Measurements from ENCODE around the gene PTPRG. TPM values are rescaled to one million over a fixed set of nuclear protein-coding genes. Genes with fewer than 3 reads are reported as not detected.

The PTPRG gene
- total RNA-seq, 1 experiment from 2014 or later = 32.1 TPM

DNA sequence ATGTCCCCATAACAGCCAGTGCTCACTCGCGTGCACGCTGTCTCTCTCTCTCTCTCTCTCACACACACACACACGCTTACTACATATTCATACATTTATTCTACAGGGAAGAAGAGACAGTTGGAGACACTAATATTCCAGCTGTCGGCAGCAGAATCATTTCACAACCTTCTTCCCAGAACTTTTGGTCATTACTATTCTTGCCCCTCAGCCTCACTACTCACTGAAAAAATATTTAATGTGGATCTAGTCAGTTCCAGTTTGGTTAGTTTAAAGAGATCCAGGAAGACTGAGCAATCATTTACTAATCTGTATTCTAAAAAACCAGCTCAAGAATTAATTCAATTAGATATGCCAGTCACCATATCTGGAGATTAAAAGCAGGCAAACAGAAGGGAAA, 394.9 kb downstream of the PTPRG start:
- Histone ChIP-seq H3K9me2 (ENCODE audit: insufficient read depth) (no peaks in the 10 kb centered on the region), H3K9ac (ENCODE audit: low read length) (no peak overlapping the region), H4K20me1 (ENCODE audit: insufficient read depth) (no peaks in the 10 kb centered on the region), H3K27ac (ENCODE audit: low read depth, low read length) (no peak overlapping the region), H3K79me2 (ENCODE audit: insufficient read depth, low read length) (no peaks in the 10 kb centered on the region), H3K4me1 (ENCODE audit: control insufficient read depth in 1 of 2, insufficient read depth in 2 of 2, low read length in 2 of 2) (peaks cover 6% of the 10 kb centered on the region in 2 experiments; a peak in 2 of 4 replicates), H3K4me3 (replicated peaks in 1 of 2; ENCODE audit: low read depth in 1 of 2, low read length in 2 of 2) (no peak overlapping the region), H3K27me3 (ENCODE audit: insufficient read depth, low read length) (no peaks in the 10 kb centered on the region), H2AFZ (ENCODE audit: low read depth, low read length, poor library complexity, severe bottlenecking) (no peak overlapping the region), H3K36me3 (ENCODE audit: control insufficient read depth in 1 of 2, insufficient read depth in 2 of 2, low read length in 2 of 2) (no peaks in the 10 kb centered on the region), H3K9me3 (ENCODE audit: control insufficient read depth in 1 of 2, insufficient read depth in 1 of 2, low read depth in 1 of 2, low read length in 2 of 2) (no peaks in the 10 kb centered on the region), H3K4me2 (ENCODE audit: low read length) (no peak overlapping the region)
- no TSS peak for BruUV-seq (replicated peaks)
- ChIA-PET RAD21 (ENCODE audit: low non-redundant PET in 1 of 2, low total read pairs in 2 of 2, uncharacterized antibody in 2 of 2, unreplicated experiment in 2 of 2) (no interaction called here), CTCF (no interaction called here), POLR2A (no interaction called here)
- no peak for TF ChIP-seq SIN3A (IDR thresholded peaks at IDR 0.05; ENCODE audit: low read depth)
- TF ChIP-seq CEBPB (IDR thresholded peaks at IDR 0.05; ENCODE audit: low read depth) = no peak
- TF ChIP-seq RAD21 (IDR thresholded peaks at IDR 0.05; ENCODE audit: low read depth) = no peak
- no peak for TF ChIP-seq JUND (IDR thresholded peaks at IDR 0.05)
- no peak for TF ChIP-seq SRF (IDR thresholded peaks at IDR 0.05; ENCODE audit: low read depth)
- TF ChIP-seq CTCF (IDR thresholded peaks at IDR 0.05 in 2 of 3, conservative IDR thresholded peaks at IDR 0.05 in 1 of 3; ENCODE audit: borderline replicate concordance in 1 of 3, insufficient read depth in 1 of 3, low read depth in 2 of 3, low read length in 2 of 3) = no peak
- TF ChIP-seq EZH2 (IDR thresholded peaks at IDR 0.05) = no peak
- TF ChIP-seq ATF3 (IDR thresholded peaks at IDR 0.05) = no peak
- DNase-seq (ENCODE audit: low read depth, low spot score) (no peak), ATAC-seq (no peak)
- intact Hi-C loops (cut with micrococcal nuclease) = no loop called here

DNA sequence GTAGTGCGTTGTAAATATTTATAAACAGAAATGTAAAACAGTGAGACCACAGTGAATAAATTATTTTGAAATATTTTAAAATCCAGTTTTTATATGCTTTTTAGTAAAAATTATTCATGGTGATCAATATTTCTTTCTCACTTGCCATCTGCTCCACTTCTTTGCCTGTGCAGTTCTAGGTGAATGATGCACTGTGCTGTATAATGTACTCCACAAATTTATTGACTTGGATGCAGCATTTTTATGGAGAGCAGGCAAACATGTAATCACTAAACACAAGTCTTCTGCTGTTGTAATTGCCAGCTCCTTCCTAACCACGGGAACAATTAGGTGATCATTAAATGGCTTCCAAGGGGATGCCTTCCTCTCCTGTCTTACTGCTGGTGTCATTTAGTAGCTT, 395.9 kb downstream of the PTPRG start:
- no peak for ATAC-seq
- no peaks in the 10 kb centered on the region for H3K36me3 ChIP-seq (ENCODE audit: control insufficient read depth in 1 of 2, insufficient read depth in 2 of 2, low read length in 2 of 2)
- peaks cover 6 to 7% of the 10 kb centered on the region in 2 experiments; a peak in 2 of 4 replicates for H3K4me1 ChIP-seq (ENCODE audit: control insufficient read depth in 1 of 2, insufficient read depth in 2 of 2, low read length in 2 of 2)
- H3K27me3 ChIP-seq (ENCODE audit: insufficient read depth, low read length) = no peaks in the 10 kb centered on the region
- H3K9me3 ChIP-seq (ENCODE audit: control insufficient read depth in 1 of 2, insufficient read depth in 1 of 2, low read depth in 1 of 2, low read length in 2 of 2) = no peaks in the 10 kb centered on the region
- no peaks in the 10 kb centered on the region for H3K79me2 ChIP-seq (ENCODE audit: insufficient read depth, low read length)
- H3K9me2 ChIP-seq (ENCODE audit: insufficient read depth) = no peaks in the 10 kb centered on the region
- no peak overlapping the region for H3K27ac ChIP-seq (ENCODE audit: low read depth, low read length)
- H2AFZ ChIP-seq (ENCODE audit: low read depth, low read length, poor library complexity, severe bottlenecking) = no peak overlapping the region
- RAD21 ChIA-PET (ENCODE audit: low non-redundant PET in 1 of 2, low total read pairs in 2 of 2, uncharacterized antibody in 2 of 2, unreplicated experiment in 2 of 2) = no interaction called here
- H3K4me2 ChIP-seq (ENCODE audit: low read length) = no peak overlapping the region
- BruUV-seq (replicated peaks) = no TSS peak
- CTCF ChIA-PET = no interaction called here
- H3K4me3 ChIP-seq (replicated peaks in 1 of 2; ENCODE audit: low read depth in 1 of 2, low read length in 2 of 2) = no peak overlapping the region
- intact Hi-C loops (cut with micrococcal nuclease) = no loop called here
- POLR2A ChIA-PET = no interaction called here
- no peak overlapping the region for H3K9ac ChIP-seq (ENCODE audit: low read length)
- no peaks in the 10 kb centered on the region for H4K20me1 ChIP-seq (ENCODE audit: insufficient read depth)
- no peak for DNase-seq (ENCODE audit: low read depth, low spot score)
- TF ChIP-seq JUND (IDR thresholded peaks at IDR 0.05) (no peak), CTCF (IDR thresholded peaks at IDR 0.05 in 2 of 3, conservative IDR thresholded peaks at IDR 0.05 in 1 of 3; ENCODE audit: borderline replicate concordance in 1 of 3, insufficient read depth in 1 of 3, low read depth in 2 of 3, low read length in 2 of 3) (no peak), CEBPB (IDR thresholded peaks at IDR 0.05; ENCODE audit: low read depth) (no peak), TCF7L2 (IDR thresholded peaks at IDR 0.05; ENCODE audit: borderline replicate concordance, extremely low read depth, insufficient read depth, insufficient read length) (no peak), RAD21 (IDR thresholded peaks at IDR 0.05; ENCODE audit: low read depth) (no peak), POLR2AphosphoS5 (IDR thresholded peaks at IDR 0.05; ENCODE audit: low read depth, low read length) (no peak), MAX (IDR thresholded peaks at IDR 0.05) (no peak), POLR2A (IDR thresholded peaks at IDR 0.05; ENCODE audit: borderline replicate concordance, extremely low read depth, insufficient read depth, insufficient read length) (no peak), SP1 (IDR thresholded peaks at IDR 0.05; ENCODE audit: low read depth) (no peak), SIN3A (IDR thresholded peaks at IDR 0.05; ENCODE audit: low read depth) (no peak)
- TF ChIP-seq, protein P1, sequence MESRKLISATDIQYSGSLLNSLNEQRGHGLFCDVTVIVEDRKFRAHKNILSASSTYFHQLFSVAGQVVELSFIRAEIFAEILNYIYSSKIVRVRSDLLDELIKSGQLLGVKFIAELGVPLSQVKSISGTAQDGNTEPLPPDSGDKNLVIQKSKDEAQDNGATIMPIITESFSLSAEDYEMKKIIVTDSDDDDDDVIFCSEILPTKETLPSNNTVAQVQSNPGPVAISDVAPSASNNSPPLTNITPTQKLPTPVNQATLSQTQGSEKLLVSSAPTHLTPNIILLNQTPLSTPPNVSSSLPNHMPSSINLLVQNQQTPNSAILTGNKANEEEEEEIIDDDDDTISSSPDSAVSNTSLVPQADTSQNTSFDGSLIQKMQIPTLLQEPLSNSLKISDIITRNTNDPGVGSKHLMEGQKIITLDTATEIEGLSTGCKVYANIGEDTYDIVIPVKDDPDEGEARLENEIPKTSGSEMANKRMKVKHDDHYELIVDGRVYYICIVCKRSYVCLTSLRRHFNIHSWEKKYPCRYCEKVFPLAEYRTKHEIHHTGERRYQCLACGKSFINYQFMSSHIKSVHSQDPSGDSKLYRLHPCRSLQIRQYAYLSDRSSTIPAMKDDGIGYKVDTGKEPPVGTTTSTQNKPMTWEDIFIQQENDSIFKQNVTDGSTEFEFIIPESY (IDR thresholded peaks at IDR 0.05; ENCODE audit: extremely low read depth, insufficient replicate concordance, low read length) = no peak
